Posterior cingulate gyrus (tissue), 11 donors: ENCODE results near the gene ZYX.

Experiments
- DNase-seq, 10 donors: peaks; one replicate each; pipeline versions ENCODE4 v3.0.0 to v3.0.0-alpha.2; 2020 to 2021; ENCODE audit warnings: mixed read lengths in 3 of 10
- intact Hi-C: fragments of 100-400 bp; cut with DNase I; formaldehyde crosslinking; loops from one replicate; pipeline ENCODE4 v1.15.1; 2023

Gene ZYX

DNA sequence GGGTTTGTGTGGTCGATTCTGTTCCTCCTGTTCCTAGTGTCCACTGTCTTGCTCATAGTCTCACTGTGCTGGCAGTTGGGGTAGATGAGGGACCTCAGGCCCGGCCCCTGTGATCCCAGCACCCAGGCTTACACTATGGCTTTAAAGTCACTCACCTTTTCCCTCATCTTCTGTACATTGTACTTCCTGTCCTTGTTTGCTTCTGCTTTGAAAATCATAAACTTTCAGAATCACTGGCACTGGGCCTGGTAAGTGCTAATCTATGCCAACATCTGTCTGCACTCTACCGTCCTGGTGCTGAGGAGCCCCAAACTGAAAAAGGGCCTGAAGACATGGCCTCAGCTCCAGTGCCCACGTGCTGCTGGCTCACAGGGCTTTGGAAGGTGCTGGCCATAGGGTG, 56.4 kb downstream of the ZYX start:
- intact Hi-C loops = no loop called here

GRCh38 chr7:143439866-143440265, 58.7 kb downstream of the ZYX start:
- DNase-seq = no peak
- intact Hi-C loops = no loop called here

More for the DNA sequence above, 56.4 kb downstream of the ZYX start:
- no peak for DNase-seq
